Breast epithelium (tissue), 4 donors: ENCODE data around the gene PDZD4. TPM values are rescaled to one million over a fixed set of nuclear protein-coding genes. Genes with fewer than 3 reads are reported as not detected.

Experiments
- DNase-seq, 2 donors: peaks; one replicate each; pipeline ENCODE4 v3.0.0-alpha.2; 2019; ENCODE audit warnings: low spot score in 2 of 2
- H3K27ac ChIP-seq, 2 donors: fragments of 200-600 bp; sonication (generic) in 1 of 2; one replicate each; pipeline ENCODE4 v1.5.1; 2016 to 2019; ENCODE audit warnings: mild to moderate bottlenecking in 1 of 2
- H3K27me3 ChIP-seq, 2 donors: fragments of 200-600 bp; sonication (generic) in 1 of 2; one replicate each; pipeline versions ENCODE4 v1.5.1 to v1.6.0; 2017 to 2019; ENCODE audit warnings: control low read depth in 1 of 2, mild to moderate bottlenecking in 1 of 2
- H3K36me3 ChIP-seq: fragments of 200-600 bp; one replicate; pipeline ENCODE4 v1.5.1; 2019
- H3K4me1 ChIP-seq, 2 donors: fragments of 200-600 bp; sonication (generic); one replicate each; pipeline ENCODE4 v1.5.1; 2016 to 2019; ENCODE audit warnings: control low read depth in 1 of 2
- H3K4me3 ChIP-seq, 3 donors: fragments of 200-600 bp; sonication (generic); 1 replicate in 2 of 3; 2 replicates in 1 of 3; pipeline ENCODE4 v1.5.1; 2016 to 2019; ENCODE audit warnings: mild to moderate bottlenecking in 3 of 3, moderate library complexity in 2 of 3
- H3K9me3 ChIP-seq, 2 donors: fragments of 200-600 bp; sonication (generic) in 1 of 2; one replicate each; pipeline ENCODE4 v1.5.1; 2016 to 2019; ENCODE audit warnings: control low read depth in 1 of 2
- CTCF ChIP-seq, 3 donors: fragments of 450-650 bp; IDR thresholded peaks; one replicate each; pipeline ENCODE4 v1.5.1; 2016 to 2017; ENCODE audit warnings: antibody characterized with exemption in 3 of 3, mild to moderate bottlenecking in 3 of 3, moderate library complexity in 3 of 3
- POLR2A ChIP-seq: fragments of 450-650 bp; IDR thresholded peaks from one replicate; pipeline ENCODE4 v1.6.1; 2016; ENCODE audit warnings: antibody characterized with exemption, mild to moderate bottlenecking, moderate library complexity
- POLR2AphosphoS5 ChIP-seq, 3 donors: sonication (generic); formaldehyde crosslinking; IDR thresholded peaks; one replicate each; pipeline ENCODE4 v1.6.1; 2017; ENCODE audit warnings: antibody characterized with exemption in 3 of 3
- intact Hi-C: fragments of 100-400 bp; cut with DNase I; formaldehyde crosslinking; loops from one replicate; pipeline ENCODE4 v1.15.1; 2023; ENCODE audit warnings: low total_unique reads
- total RNA-seq, 3 donors: library from RNA; depleted of rRNA; stranded (reverse); fragments of >200 nt; gene quantifications; one replicate each; pipeline ENCODE4 v1.1.0, GENCODE V29; 2016

Gene PDZD4
- total RNA-seq, 3 donors from 2014 or later = 0.80 to 5.6 (median 2.9) TPM

- intact Hi-C loops = loop anchor here (10.0 kb wide), 1 partner anchor 162 kb away; no protein-coding TSS in a partner anchor
- H3K9me3 ChIP-seq = peaks cover 10 to 11% of the 10 kb centered on the region in 2 donors
- no peak overlapping the region for H3K4me3 ChIP-seq
- peaks cover 0 to 43% of the 10 kb centered on the region in 2 donors for H3K27me3 ChIP-seq
- H3K27ac ChIP-seq = no peak overlapping the region
- TF ChIP-seq POLR2AphosphoS5 (IDR thresholded peaks at IDR 0.05) = no peak
- no peak for TF ChIP-seq POLR2A
- TF ChIP-seq CTCF (IDR thresholded peaks at IDR 0.05) = no peak
- no peak for DNase-seq
- no peaks in the 10 kb centered on the region for H3K4me1 ChIP-seq
- H3K36me3 ChIP-seq = no peaks in the 10 kb centered on the region
Measured at GRCh38 chrX:153792368-153792767, 38.0 kb downstream of the PDZD4 start.

- no peaks in the 10 kb centered on the region for H3K36me3 ChIP-seq
- TF ChIP-seq POLR2AphosphoS5 (IDR thresholded peaks at IDR 0.05) (no peak), CTCF (IDR thresholded peaks at IDR 0.05) (no peak), POLR2A (no peak)
- H3K4me1 ChIP-seq = no peaks in the 10 kb centered on the region
- DNase-seq = no peak
- intact Hi-C loops = loop anchor here (10.0 kb wide), 1 partner anchor 164 kb away; no protein-coding TSS in a partner anchor
- H3K27me3 ChIP-seq = peaks cover 0 to 46% of the 10 kb centered on the region in 2 donors
- peak overlapping the region in 1 of 3 donors; percentile 22 for H3K4me3 ChIP-seq
- peaks cover 4 to 11% of the 10 kb centered on the region in 2 donors for H3K9me3 ChIP-seq
- no peak overlapping the region for H3K27ac ChIP-seq
Measured at GRCh38 chrX:153791104-153791852, 39.1 kb downstream of the PDZD4 start.

- intact Hi-C loops = loop anchor here (10.0 kb wide), 1 partner anchor 165 kb away; no protein-coding TSS in a partner anchor
- H3K36me3 ChIP-seq = no peaks in the 10 kb centered on the region
- no peaks in the 10 kb centered on the region for H3K9me3 ChIP-seq
- no peak overlapping the region for H3K4me3 ChIP-seq
- TF ChIP-seq CTCF (IDR thresholded peaks at IDR 0.05) (no peak), POLR2A (no peak), POLR2AphosphoS5 (IDR thresholded peaks at IDR 0.05) (no peak)
- H3K4me1 ChIP-seq = no peaks in the 10 kb centered on the region
- H3K27me3 ChIP-seq = peaks cover 0 to 51% of the 10 kb centered on the region in 2 donors
- no peak overlapping the region for H3K27ac ChIP-seq
- DNase-seq = no peak
Measured at GRCh38 chrX:153789654-153790053, 40.7 kb downstream of the PDZD4 start.

GRCh38 chrX:153786669-153787068, 43.7 kb downstream of the PDZD4 start:
- no peak for TF ChIP-seq CTCF (IDR thresholded peaks at IDR 0.05)

GRCh38 chrX:153784325-153784967, 45.9 kb downstream of the PDZD4 start:
- no peak overlapping the region for H3K27ac ChIP-seq
- no peaks in the 10 kb centered on the region for H3K9me3 ChIP-seq
- no peaks in the 10 kb centered on the region for H3K4me1 ChIP-seq
- no peak overlapping the region for H3K4me3 ChIP-seq
- no peak for DNase-seq
- intact Hi-C loops = no loop called here
- H3K36me3 ChIP-seq = no peaks in the 10 kb centered on the region
- peaks cover 0 to 63% of the 10 kb centered on the region in 2 donors for H3K27me3 ChIP-seq
- TF ChIP-seq POLR2A = no peak
- no peak for TF ChIP-seq POLR2AphosphoS5 (IDR thresholded peaks at IDR 0.05)
- TF ChIP-seq CTCF (IDR thresholded peaks at IDR 0.05) = no peak

More at GRCh38 chrX:153786669-153787068, 43.7 kb downstream of the PDZD4 start:
- Histone ChIP-seq H3K9me3 (no peaks in the 10 kb centered on the region), H3K27ac (no peak overlapping the region), H3K27me3 (peaks cover 0 to 60% of the 10 kb centered on the region in 2 donors), H3K4me3 (no peak overlapping the region), H3K36me3 (no peaks in the 10 kb centered on the region), H3K4me1 (no peaks in the 10 kb centered on the region)
- DNase-seq = no peak
- intact Hi-C loops = no loop called here
